ENCODE data around the gene CAMK2B. TPM values are rescaled to one million over a fixed set of nuclear protein-coding genes. Genes with fewer than 3 reads are reported as not detected.

CAMK2B gene
- total and polyA plus RNA-seq, 7 donors = 0.23 to 3.2 (median 1.5) TPM; not detected in 1

GRCh38 chr7:44329081-44329480, 3.7 kb upstream of the CAMK2B start:
- intact Hi-C loops (cut with DNase I) = no loop called here
- H3K9me3 ChIP-seq = no peaks in the 10 kb centered on the region
- no peak overlapping the region for H3K27ac ChIP-seq
- H3K36me3 ChIP-seq = no peaks in the 10 kb centered on the region
- no peak for TF ChIP-seq EP300 (IDR thresholded peaks at IDR 0.05)
- TF ChIP-seq POLR2A (IDR thresholded peaks at IDR 0.05) = no peak
- TF ChIP-seq POLR2AphosphoS5 (IDR thresholded peaks at IDR 0.05) = no peak
- TF ChIP-seq, protein P1, sequence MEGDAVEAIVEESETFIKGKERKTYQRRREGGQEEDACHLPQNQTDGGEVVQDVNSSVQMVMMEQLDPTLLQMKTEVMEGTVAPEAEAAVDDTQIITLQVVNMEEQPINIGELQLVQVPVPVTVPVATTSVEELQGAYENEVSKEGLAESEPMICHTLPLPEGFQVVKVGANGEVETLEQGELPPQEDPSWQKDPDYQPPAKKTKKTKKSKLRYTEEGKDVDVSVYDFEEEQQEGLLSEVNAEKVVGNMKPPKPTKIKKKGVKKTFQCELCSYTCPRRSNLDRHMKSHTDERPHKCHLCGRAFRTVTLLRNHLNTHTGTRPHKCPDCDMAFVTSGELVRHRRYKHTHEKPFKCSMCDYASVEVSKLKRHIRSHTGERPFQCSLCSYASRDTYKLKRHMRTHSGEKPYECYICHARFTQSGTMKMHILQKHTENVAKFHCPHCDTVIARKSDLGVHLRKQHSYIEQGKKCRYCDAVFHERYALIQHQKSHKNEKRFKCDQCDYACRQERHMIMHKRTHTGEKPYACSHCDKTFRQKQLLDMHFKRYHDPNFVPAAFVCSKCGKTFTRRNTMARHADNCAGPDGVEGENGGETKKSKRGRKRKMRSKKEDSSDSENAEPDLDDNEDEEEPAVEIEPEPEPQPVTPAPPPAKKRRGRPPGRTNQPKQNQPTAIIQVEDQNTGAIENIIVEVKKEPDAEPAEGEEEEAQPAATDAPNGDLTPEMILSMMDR (IDR thresholded peaks at IDR 0.05) = no peak
- H3K4me1 ChIP-seq = peaks cover 0 to 7% (median 7%) of the 10 kb centered on the region in 4 donors
- DNase-seq = no peak
- no peak overlapping the region for H3K4me3 ChIP-seq
- WGBS, 2 donors = 45 to 71% methylated on average over 2 of the region's 2 CpGs
- H3K27me3 ChIP-seq = peaks cover 11 to 31% (median 24%) of the 10 kb centered on the region in 3 donors

GRCh38 chr7:44327981-44328380, 2.6 kb upstream of the CAMK2B start:
- Histone ChIP-seq H3K4me3 (no peak overlapping the region), H3K9me3 (no peaks in the 10 kb centered on the region), H3K27me3 (peaks cover 11 to 39% (median 30%) of the 10 kb centered on the region in 3 donors), H3K36me3 (no peaks in the 10 kb centered on the region), H3K4me1 (peaks cover 0 to 7% (median 5%) of the 10 kb centered on the region in 4 donors), H3K27ac (no peak overlapping the region)
- intact Hi-C loops (cut with DNase I) = no loop called here
- WGBS, 2 donors = 81 to 84% methylated on average over 5 of the region's 5 CpGs
- DNase-seq = no peak
- TF ChIP-seq EP300 (IDR thresholded peaks at IDR 0.05) (no peak), POLR2A (IDR thresholded peaks at IDR 0.05) (no peak), POLR2AphosphoS5 (IDR thresholded peaks at IDR 0.05) (no peak)
- TF ChIP-seq, protein P1 (IDR thresholded peaks at IDR 0.05) = no peak

GRCh38 chr7:44326261-44327125, 1.1 kb upstream of the CAMK2B start:
- no peaks in the 10 kb centered on the region for H3K9me3 ChIP-seq
- H3K4me3 ChIP-seq = no peak overlapping the region
- peaks cover 0 to 7% (median 5%) of the 10 kb centered on the region in 4 donors for H3K4me1 ChIP-seq
- WGBS, 2 donors = 50 to 54% methylated on average over 12 of the region's 12 CpGs
- no peaks in the 10 kb centered on the region for H3K36me3 ChIP-seq
- TF ChIP-seq POLR2A (IDR thresholded peaks at IDR 0.05) (no peak), EP300 (IDR thresholded peaks at IDR 0.05) (no peak), POLR2AphosphoS5 (IDR thresholded peaks at IDR 0.05) (no peak)
- TF ChIP-seq, protein P1 (IDR thresholded peaks at IDR 0.05) = no peak
- no peak for DNase-seq
- intact Hi-C loops (cut with DNase I) = no loop called here
- H3K27me3 ChIP-seq = peaks cover 11 to 39% (median 30%) of the 10 kb centered on the region in 3 donors
- no peak overlapping the region for H3K27ac ChIP-seq

- TF ChIP-seq POLR2A (IDR thresholded peaks at IDR 0.05) (no peak), EP300 (IDR thresholded peaks at IDR 0.05) (no peak), POLR2AphosphoS5 (IDR thresholded peaks at IDR 0.05) (no peak)
- TF ChIP-seq, protein P1 (IDR thresholded peaks at IDR 0.05) = no peak
- no peak for DNase-seq
- H3K9me3 ChIP-seq = no peaks in the 10 kb centered on the region
- peaks cover 0 to 7% (median 5%) of the 10 kb centered on the region in 4 donors for H3K4me1 ChIP-seq
- H3K36me3 ChIP-seq = no peaks in the 10 kb centered on the region
- intact Hi-C loops (cut with DNase I) = no loop called here
- peak overlapping the region in 1 of 4 donors; percentile 31 for H3K4me3 ChIP-seq
- H3K27me3 ChIP-seq = peaks cover 11 to 39% (median 30%) of the 10 kb centered on the region in 3 donors
- no peak overlapping the region for H3K27ac ChIP-seq
- WGBS, 2 donors = 1 to 3% methylated on average over 23 of the region's 23 CpGs
Measured at GRCh38 chr7:44325811-44326241, 432 bp upstream of the CAMK2B start.

Data from sigmoid colon (tissue), 7 donors.